HG02938 (cell line): ENCODE results near the gene DYSF.

Experiments used
- ATAC-seq: cut with Tn5 transposase; IDR thresholded peaks from one replicate; pipeline ENCODE4 v1.9.1; 2021; ENCODE audit warnings: mild to moderate bottlenecking, moderate library complexity; ENCODE audit not compliant: unreplicated experiment

DYSF gene

DNA sequence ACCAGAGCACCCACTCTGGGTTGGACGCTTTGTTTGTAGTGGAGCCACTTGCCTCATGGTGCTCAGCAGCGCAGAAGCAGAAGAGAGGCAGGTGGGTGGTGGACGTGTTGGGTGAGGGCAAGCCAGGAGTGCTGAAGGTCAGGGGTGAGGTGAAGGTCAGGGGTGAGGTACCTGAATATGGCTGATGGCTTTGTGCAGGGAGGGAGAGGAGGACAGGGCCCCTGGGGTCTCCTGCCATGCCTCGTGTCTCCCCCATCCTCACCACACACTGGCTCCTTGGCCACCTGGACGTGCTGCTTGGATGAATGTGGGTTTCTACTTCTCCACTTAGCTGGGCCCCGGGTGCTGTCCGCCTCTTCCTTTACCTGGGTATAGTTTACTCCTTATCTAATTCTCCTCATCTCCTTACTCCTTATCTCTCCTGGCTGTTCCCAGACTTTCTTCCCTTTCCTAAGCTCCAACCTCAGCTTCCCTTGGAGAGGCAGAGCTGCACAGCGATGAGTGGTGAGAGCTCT lies 68.1 kb downstream of the DYSF start:
- ATAC-seq, result no peak

- ATAC-seq, result no peak
These were observed 71.1 kb downstream of the DYSF start for GRCh38 chr2:71524476-71524875.

GRCh38 chr2:71526141-71526540 lies 72.8 kb downstream of the DYSF start:
- no peak for ATAC-seq

DNA sequence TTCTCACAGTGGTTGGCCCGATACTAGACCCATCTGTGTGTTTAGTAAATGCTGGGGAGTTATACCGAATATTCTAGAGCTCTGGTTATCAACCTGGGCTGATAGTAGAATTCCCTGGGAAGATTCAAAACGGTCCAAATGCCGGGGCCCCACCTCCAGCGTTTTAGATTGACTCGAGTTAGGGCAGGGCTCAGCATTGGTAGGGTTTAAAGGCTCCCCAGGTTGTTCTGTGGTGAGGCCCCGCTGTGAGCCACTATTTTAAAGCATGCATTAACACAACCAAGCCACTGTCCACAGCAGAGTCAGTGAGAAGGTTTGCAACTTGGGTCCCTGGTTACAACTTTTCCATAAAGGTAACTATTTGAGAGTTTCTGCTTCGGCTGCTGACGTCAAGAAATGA lies 73.6 kb downstream of the DYSF start:
- ATAC-seq, result no peak

- no peak for ATAC-seq
These were observed 74.8 kb downstream of the DYSF start for GRCh38 chr2:71528131-71528591.

DNA sequence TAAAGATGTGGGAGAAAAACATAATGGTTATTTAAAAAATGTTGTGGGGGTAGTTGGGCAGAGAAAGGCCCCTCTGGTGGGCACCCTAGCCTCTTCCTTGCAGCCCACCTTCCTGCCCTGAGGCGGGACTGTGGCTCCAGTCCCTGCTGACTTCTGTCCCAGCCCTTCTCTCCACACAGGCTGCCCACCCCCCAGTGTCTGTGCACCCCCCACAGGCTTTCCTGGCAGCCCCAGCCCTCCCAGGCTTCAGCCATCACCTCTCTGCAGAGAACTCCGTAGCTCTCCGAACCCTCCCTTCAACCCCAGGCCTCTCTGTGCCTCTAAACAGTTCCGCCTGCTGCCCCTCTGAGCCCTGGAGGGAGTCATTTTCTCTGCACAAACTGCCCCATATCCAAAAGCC lies 75.4 kb downstream of the DYSF start:
- no peak for ATAC-seq

GRCh38 chr2:71530211-71530610 lies 76.8 kb downstream of the DYSF start:
- ATAC-seq, result no peak

GRCh38 chr2:71530641-71531332 lies 77.4 kb downstream of the DYSF start:
- ATAC-seq, result peak; percentile 54

DNA sequence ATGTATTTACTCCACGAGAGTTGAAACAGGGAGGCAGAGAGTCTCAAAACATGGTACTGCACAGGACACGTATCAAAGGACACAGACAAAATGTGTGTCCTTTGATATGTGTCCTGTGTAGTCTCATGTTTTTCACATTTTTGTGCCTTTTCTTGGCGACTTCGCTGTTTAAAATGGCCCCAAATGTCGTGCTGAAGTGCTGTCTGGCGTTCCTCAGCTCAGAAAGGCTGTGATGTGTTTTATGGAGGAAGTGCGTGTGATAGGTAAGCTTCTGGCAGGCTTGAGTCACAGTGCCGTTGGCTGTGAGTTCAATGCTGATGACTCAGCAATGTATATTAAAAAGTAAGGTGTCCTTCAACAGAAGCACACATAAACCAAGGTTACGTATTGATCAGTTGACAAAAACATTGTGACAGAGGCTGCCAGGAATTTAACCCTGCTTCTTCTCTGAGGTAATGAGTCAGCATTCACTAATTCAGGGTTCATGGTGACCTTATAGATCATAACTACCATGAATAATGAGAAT lies 78.2 kb downstream of the DYSF start:
- ATAC-seq, result no peak

DNA sequence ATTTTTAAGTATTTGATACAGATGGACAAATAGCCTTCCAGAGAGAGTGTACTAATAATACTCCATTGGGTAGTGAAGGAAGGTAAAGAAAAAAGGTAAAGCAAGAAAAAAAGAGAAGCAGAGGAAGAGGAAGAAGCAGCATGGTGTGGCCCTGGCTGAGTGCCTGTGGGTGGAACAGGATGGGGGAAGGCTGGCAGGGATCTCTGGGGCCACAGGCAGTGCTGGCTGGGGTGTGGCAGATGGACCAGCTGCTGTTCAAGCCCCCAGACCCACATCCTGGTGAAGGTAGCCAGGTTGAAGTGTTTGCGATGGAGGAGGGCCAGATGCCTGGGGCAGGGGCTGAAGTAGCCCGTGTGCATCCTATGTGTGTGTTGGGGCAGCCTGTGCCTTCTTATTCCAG lies 79.0 kb downstream of the DYSF start:
- ATAC-seq, result no peak

- ATAC-seq, result no peak
These were observed 80.8 kb downstream of the DYSF start for GRCh38 chr2:71534201-71534600.

GRCh38 chr2:71534826-71535225 lies 81.5 kb downstream of the DYSF start:
- no peak for ATAC-seq

DNA sequence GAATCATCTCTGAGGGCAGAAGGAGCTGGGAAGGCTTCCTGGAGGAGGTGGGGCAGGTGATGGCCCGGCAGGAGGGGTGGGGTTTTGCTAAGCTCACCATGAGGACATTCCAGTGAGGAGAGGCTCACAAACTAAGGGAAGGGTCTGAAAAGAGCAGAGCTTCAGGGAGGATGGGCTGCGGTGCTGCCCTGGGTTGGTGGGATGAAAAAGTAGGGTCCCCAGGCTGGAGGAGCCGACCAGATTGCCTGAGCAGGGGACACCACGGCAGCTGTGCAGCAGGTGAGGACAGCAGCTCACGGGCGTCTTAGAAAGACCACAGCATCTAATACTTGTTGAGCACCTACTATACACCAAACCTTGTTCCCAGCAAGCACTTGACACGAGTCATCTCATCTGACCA lies 82.2 kb downstream of the DYSF start:
- ATAC-seq, result no peak

DNA sequence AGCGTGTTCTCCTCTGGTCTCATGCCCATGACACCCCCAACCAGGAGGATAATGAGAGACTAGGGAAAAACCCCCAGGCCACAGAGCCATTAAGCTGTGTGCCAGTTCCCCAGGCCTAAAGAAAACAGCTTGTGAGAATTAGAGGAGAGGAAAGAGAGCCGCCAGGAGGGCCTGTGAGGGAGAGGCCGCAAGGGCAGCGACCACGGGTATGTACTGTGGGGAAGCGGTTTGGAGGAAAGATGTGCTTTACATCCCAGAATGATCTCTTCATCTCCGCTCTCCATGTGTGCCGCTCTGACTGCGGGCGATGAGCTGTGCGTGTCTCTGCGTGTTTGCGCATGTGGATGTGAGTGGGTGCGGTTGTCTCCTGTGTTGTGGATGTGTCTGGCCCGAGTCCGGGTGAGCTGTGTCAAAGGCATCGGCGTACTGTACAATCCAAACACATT lies 82.9 kb downstream of the DYSF start:
- no peak for ATAC-seq

GRCh38 chr2:71538241-71538640 lies 84.9 kb downstream of the DYSF start:
- ATAC-seq, result no peak

- ATAC-seq, result no peak
These were observed 85.4 kb downstream of the DYSF start for GRCh38 chr2:71538656-71539265.

GRCh38 chr2:71540818-71541217 lies 87.5 kb downstream of the DYSF start:
- ATAC-seq, result no peak

DNA sequence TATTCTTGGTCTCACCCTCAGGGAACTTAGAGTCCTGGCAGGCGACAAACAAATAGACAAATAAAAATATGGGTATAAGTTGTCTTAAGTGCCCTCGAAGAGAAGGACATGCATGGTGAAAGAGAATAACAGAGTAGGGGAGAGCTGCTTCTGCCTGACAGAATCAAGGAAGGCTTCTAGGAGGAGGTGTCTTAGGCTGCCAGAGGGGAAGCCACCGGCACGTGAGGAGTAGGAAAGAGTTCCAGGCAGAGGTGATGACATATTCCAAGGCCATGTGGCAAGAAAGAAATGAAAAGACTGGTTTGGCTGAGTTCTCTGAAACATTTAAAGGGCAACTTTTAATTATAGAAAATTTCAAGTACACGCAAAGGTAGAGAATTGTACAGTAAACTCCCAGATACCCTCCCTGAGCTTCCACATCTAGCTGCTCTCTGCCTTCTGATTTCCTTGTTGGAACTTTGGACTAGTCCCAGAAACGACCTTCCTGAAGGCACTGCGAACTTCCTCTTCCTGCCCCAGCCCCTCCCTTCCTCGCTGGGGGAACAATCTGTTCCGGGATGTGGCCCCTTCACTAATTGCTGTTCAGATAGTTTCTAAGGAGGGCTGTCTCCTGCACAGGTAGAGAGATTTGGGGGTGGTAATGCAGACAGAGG lies 91.7 kb downstream of the DYSF start:
- ATAC-seq, result no peak

- ATAC-seq, result no peak
These were observed 92.4 kb downstream of the DYSF start for GRCh38 chr2:71545572-71546274.

DNA sequence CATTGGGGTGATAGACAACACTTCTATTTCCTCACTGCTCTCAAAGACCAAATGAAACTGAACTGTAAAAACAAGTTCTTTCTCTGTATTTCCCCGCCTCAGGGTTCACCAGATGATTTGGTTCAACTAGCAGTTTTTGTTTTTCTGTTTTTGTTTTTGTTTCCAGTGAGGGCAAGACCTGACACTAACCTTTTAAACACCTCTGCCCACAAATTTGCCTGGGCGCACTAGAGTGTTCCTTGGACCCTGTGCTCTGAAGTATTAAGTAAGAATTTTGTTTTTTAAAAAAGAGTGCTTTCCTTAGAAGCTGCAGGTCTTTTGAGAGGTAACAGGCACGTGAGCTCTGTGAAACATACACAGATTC lies 92.9 kb downstream of the DYSF start:
- no peak for ATAC-seq

DNA sequence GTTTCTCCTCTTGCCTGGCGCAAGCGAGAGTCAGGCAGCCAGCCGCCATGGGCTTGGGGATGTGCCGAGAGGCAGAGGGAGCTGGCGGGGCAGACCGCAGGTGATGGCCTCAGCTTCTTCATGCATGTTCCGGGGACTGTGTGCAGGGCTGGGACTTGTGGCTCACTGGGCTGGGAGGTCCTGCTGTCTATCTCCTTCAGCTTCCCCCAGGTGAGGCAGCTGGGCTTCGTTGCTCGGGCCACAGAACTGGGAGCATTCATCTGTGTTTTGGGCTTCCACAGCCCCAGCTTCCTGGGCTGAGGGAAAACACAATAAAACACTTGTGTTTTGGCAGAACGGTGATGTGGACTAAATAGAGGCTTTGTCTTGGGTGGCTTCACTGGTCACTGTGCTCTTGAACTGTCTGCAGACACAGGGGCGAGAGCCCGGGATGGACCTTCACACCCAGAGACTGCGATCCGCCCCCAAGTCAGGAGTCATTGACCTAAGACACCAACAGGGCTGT lies 93.5 kb downstream of the DYSF start:
- no peak for ATAC-seq
